HG03558 (cell line): ENCODE data around the gene PPEF2.

Experiments
- ATAC-seq: cut with Tn5 transposase; IDR thresholded peaks from one replicate; pipeline ENCODE4 v1.9.1; 2021; ENCODE audit warnings: moderate number of reproducible peaks; ENCODE audit not compliant: unreplicated experiment; ENCODE audit errors: extremely low read depth

Gene PPEF2

GRCh38 chr4:75841641-75842520, 60.4 kb downstream of the PPEF2 start:
- no peak for ATAC-seq

- ATAC-seq, result no peak
Observed at GRCh38 chr4:75834772-75835154, 67.5 kb downstream of the PPEF2 start.

- ATAC-seq, result no peak
Observed at GRCh38 chr4:75834095-75834771, 68.0 kb downstream of the PPEF2 start.

- ATAC-seq, result no peak
Observed at GRCh38 chr4:75831856-75832405, 70.3 kb downstream of the PPEF2 start.

GRCh38 chr4:75830906-75831305, 71.3 kb downstream of the PPEF2 start:
- ATAC-seq, result no peak

- ATAC-seq, result no peak
Observed at GRCh38 chr4:75823812-75824211, 78.4 kb downstream of the PPEF2 start.

- ATAC-seq, result no peak
Observed at GRCh38 chr4:75822416-75822815, 79.8 kb downstream of the PPEF2 start.

- no peak for ATAC-seq
Observed at GRCh38 chr4:75821966-75822365, 80.3 kb downstream of the PPEF2 start.

- no peak for ATAC-seq
Observed at GRCh38 chr4:75821216-75821615, 81.0 kb downstream of the PPEF2 start.

- no peak for ATAC-seq
Observed at GRCh38 chr4:75820676-75821075, 81.6 kb downstream of the PPEF2 start.

- no peak for ATAC-seq
Observed at GRCh38 chr4:75820197-75820596, 82.1 kb downstream of the PPEF2 start.

- no peak for ATAC-seq
Observed at GRCh38 chr4:75819121-75819520, 83.1 kb downstream of the PPEF2 start.

GRCh38 chr4:75817901-75818300, 84.4 kb downstream of the PPEF2 start:
- no peak for ATAC-seq
